Kidney (tissue), 14 donors: ENCODE data around the gene ESYT1. TPM values are rescaled to one million over a fixed set of nuclear protein-coding genes. Genes with fewer than 3 reads are reported as not detected.

Experiments
- DNase-seq, 5 donors: peaks; one replicate each; pipeline ENCODE4 v3.0.0-alpha.2; 2013 to 2020
- FAIRE-seq: peaks from 2 replicates; lab custom pipeline; 2012; peaks lifted over from hg19 to GRCh38; lab: Jason Lieb, UNC
- H3K27ac ChIP-seq, 2 donors: one replicate each; pipeline ENCODE4 v1.7.0; 2013; ENCODE audit warnings: low read depth in 2 of 2, low read length in 2 of 2, inconsistent platforms in 1 of 2
- H3K27me3 ChIP-seq: one replicate; pipeline ENCODE4 v1.7.1; 2013; ENCODE audit warnings: low read length, inconsistent platforms; ENCODE audit not compliant: control insufficient read depth, insufficient read depth
- H3K36me3 ChIP-seq, 3 donors: one replicate each; pipeline versions ENCODE4 v1.7.0 to v1.7.1; 2013; ENCODE audit warnings: low read length in 3 of 3, control low read depth in 1 of 3, inconsistent platforms in 1 of 3; ENCODE audit not compliant: insufficient read depth in 3 of 3, control insufficient read depth in 2 of 3
- H3K4me1 ChIP-seq, 3 donors: one replicate each; pipeline versions ENCODE4 v1.7.0 to v1.7.1; 2013; ENCODE audit warnings: low read length in 3 of 3, inconsistent platforms in 1 of 3, low read depth in 1 of 3; ENCODE audit not compliant: control insufficient read depth in 2 of 3, insufficient read depth in 2 of 3
- H3K4me3 ChIP-seq, 3 donors: one replicate each; pipeline versions ENCODE4 v1.7.0 to v1.8.1; 2013; ENCODE audit warnings: low read length in 3 of 3, control low read depth in 1 of 3, inconsistent platforms in 1 of 3
- H3K9ac ChIP-seq, 3 donors: one replicate each; pipeline versions ENCODE4 v1.7.0 to v1.7.1; 2013; ENCODE audit warnings: low read length in 3 of 3, control low read depth in 1 of 3, inconsistent platforms in 1 of 3
- H3K9me3 ChIP-seq, 3 donors: one replicate each; pipeline versions ENCODE4 v1.7.0 to v1.7.1; 2013; ENCODE audit warnings: low read length in 3 of 3, control low read depth in 1 of 3, inconsistent platforms in 1 of 3; ENCODE audit not compliant: control insufficient read depth in 2 of 3, insufficient read depth in 1 of 3
- intact Hi-C: fragments of 100-400 bp; cut with DNase I; formaldehyde crosslinking; loops from one replicate; pipeline ENCODE4 v1.11.1; 2022
- polyA plus RNA-seq: library from polyadenylated mRNA; stranded (reverse); fragments of 350-450 nt; fragmentation: Illumina TruSeq; extraction: RNeasy Lipid Tissue Mini Kit (QIAGEN cat#74804); gene quantifications from one replicate; pipeline ENCODE4 v1.2.3, GENCODE V29; 2014; ENCODE audit warnings: low read depth, low replicate concordance; ENCODE audit not compliant: insufficient read depth
- total RNA-seq: library from RNA; stranded (reverse); fragmentation: NEBNext Ultra II Directional; extraction: Animal tissue kit (Norgen Biotek cat#: 25700); gene quantifications from one replicate; pipeline ENCODE4 v1.2.1, GENCODE V29; 2021
- TF ChIP-seq, protein P1 (sequence below): IDR thresholded peaks from 3 replicates; pipeline ENCODE4 v1.5.1; 2012; ENCODE audit warnings: mild to moderate bottlenecking, moderate library complexity, borderline replicate concordance; ENCODE audit not compliant: insufficient read depth; ENCODE audit errors: extremely low read depth
- donor health status: control.
- donor health status: control.
- donor health status: control.
- donor health status: control.
- donor health status: control.
- donor health status: DM: yes; HTN: yes; CAD: no.
- donor health status: Normal renal cell carcinoma (clear cell type).

Gene ESYT1
- total and polyA plus RNA-seq, 2 donors from 2014 or later: 40.4 to 104 TPM

DNA sequence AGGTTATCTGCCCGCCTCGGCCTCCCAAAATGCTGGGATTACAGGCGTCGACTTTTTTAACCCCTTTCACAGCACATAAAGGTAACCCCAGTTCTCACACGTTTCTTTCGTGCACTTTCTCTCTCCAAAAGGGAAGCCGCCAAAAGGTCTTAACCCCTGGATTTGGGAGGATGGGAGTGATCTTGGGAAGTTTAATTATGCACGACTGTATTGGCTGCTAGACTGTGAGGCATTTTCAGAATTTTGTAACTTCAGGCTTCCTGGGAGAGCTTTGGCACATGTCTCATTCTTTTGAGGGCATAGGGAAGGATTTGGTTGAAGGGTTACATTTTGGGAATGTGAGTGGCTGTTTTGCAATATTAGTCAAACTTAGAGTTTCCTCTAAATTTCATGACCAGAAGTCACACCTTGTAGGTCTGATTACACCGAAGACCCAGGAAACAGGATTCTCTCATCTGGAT, 62.7 kb downstream of the ESYT1 start:
- H3K27me3 ChIP-seq: no peaks in the 10 kb centered on the region
- H3K36me3 ChIP-seq: peaks cover 0 to 4% (median under 1%) of the 10 kb centered on the region in 3 donors
- FAIRE-seq: no peak
- intact Hi-C loops: no loop called here
- H3K27ac ChIP-seq: peak overlapping the region in 1 of 2 donors; percentile 99
- peak overlapping the region; percentile 73 to 95 (median 89) for H3K4me3 ChIP-seq
- peak in 3 of 5 donors; percentile 25 to 48 (median 45) for DNase-seq
- TF ChIP-seq, protein P1, sequence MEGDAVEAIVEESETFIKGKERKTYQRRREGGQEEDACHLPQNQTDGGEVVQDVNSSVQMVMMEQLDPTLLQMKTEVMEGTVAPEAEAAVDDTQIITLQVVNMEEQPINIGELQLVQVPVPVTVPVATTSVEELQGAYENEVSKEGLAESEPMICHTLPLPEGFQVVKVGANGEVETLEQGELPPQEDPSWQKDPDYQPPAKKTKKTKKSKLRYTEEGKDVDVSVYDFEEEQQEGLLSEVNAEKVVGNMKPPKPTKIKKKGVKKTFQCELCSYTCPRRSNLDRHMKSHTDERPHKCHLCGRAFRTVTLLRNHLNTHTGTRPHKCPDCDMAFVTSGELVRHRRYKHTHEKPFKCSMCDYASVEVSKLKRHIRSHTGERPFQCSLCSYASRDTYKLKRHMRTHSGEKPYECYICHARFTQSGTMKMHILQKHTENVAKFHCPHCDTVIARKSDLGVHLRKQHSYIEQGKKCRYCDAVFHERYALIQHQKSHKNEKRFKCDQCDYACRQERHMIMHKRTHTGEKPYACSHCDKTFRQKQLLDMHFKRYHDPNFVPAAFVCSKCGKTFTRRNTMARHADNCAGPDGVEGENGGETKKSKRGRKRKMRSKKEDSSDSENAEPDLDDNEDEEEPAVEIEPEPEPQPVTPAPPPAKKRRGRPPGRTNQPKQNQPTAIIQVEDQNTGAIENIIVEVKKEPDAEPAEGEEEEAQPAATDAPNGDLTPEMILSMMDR: no peak
- H3K4me1 ChIP-seq: peaks cover 0 to 19% (median 10%) of the 10 kb centered on the region in 3 donors
- no peaks in the 10 kb centered on the region for H3K9me3 ChIP-seq
- peak overlapping the region; percentile 48 to 95 (median 87) for H3K9ac ChIP-seq

DNA sequence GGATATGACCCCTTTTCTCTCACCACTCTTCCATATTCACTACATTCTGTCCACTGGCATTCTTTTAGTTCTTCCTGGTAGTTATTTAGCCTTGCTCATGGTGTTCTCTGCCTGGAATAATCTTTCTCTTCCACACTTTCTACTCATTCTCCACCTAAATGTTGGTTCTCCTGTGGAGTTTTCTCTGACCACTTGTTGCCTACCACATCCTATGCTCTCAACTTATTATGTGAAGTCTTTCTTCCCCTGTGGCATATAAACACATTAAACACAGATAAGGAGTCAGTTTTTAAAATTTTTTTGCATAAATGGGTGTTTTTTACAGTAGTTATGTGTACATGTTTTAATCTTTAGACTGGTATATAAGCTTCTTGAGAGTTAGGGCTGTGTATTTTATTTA, 64.5 kb downstream of the ESYT1 start:
- H3K4me1 ChIP-seq: peaks cover 0 to 16% (median 9%) of the 10 kb centered on the region in 3 donors
- intact Hi-C loops: no loop called here
- TF ChIP-seq, protein P1: no peak
- H3K9me3 ChIP-seq: no peaks in the 10 kb centered on the region
- H3K4me3 ChIP-seq: no peak overlapping the region
- DNase-seq: no peak
- no peaks in the 10 kb centered on the region for H3K27me3 ChIP-seq
- no peak overlapping the region for H3K9ac ChIP-seq
- H3K27ac ChIP-seq: no peak overlapping the region
- no peak for FAIRE-seq
- no peaks in the 10 kb centered on the region for H3K36me3 ChIP-seq

DNA sequence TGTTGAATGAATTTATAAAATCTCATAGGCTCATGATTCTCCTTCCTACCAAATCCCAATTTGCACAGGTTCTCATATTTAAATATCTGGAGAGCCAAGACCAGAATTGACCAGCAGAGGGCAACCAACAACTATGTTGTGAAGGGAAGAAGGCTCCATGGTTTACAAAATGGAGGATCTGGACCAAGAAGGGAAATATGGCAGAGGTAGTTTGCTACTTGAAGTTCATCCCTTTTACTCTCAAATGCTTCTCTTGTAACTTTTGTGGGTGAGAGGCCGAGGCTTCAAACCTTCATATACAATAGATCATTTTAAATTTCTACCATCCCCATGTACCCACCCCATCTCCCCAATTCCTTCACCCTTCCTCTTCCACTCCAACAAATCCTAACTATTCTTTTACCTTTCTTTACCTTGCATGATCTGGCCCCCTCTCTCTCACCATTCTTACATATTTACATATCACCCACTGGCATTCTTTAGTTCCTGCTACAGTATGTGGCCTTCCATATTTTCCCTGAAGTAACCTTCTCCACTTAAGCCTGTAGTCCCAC, 65.0 kb downstream of the ESYT1 start:
- no peaks in the 10 kb centered on the region for H3K27me3 ChIP-seq
- peaks cover 0 to 11% (median 5%) of the 10 kb centered on the region in 3 donors for H3K4me1 ChIP-seq
- no peak overlapping the region for H3K27ac ChIP-seq
- no peaks in the 10 kb centered on the region for H3K36me3 ChIP-seq
- DNase-seq (peak in 4 of 5 donors; percentile 68 to 95 (median 87)), FAIRE-seq (peak; percentile 88)
- TF ChIP-seq, protein P1: peak; percentile 75
- H3K9me3 ChIP-seq: no peaks in the 10 kb centered on the region
- no peak overlapping the region for H3K9ac ChIP-seq
- intact Hi-C loops: no loop called here
- H3K4me3 ChIP-seq: peak overlapping the region in 2 of 3 donors; percentile 2 to 33

Other genes with a start within 250 kb of the ESYT1 start
- 29.0 TPM for gene PYM1, start 200.4 kb upstream of the ESYT1 start, total RNA-seq
- gene PYM1, start 200.4 kb upstream of the ESYT1 start, polyA plus RNA-seq: 39.7 TPM
- 68.2 TPM for gene DGKA, start 197.1 kb upstream of the ESYT1 start, total RNA-seq
- gene DGKA, start 197.1 kb upstream of the ESYT1 start, polyA plus RNA-seq: 13.2 TPM
- 1.7 TPM for gene PMEL, start 162.2 kb upstream of the ESYT1 start, total RNA-seq
- 3.5 TPM for gene PMEL, start 162.2 kb upstream of the ESYT1 start, polyA plus RNA-seq
- 23.2 TPM for gene CDK2, start 161.4 kb upstream of the ESYT1 start, total RNA-seq
- gene CDK2, start 161.4 kb upstream of the ESYT1 start, polyA plus RNA-seq: 7.6 TPM
- gene RAB5B, start 154.2 kb upstream of the ESYT1 start, total RNA-seq: 112 TPM
- 72.5 TPM for gene RAB5B, start 154.2 kb upstream of the ESYT1 start, polyA plus RNA-seq
- 33.1 TPM for gene SUOX, start 131.0 kb upstream of the ESYT1 start, total RNA-seq
- gene SUOX, start 131.0 kb upstream of the ESYT1 start, polyA plus RNA-seq: 61.1 TPM
- gene IKZF4, start 107.2 kb upstream of the ESYT1 start, total RNA-seq: 9.4 TPM
- gene IKZF4, start 107.2 kb upstream of the ESYT1 start, polyA plus RNA-seq: 2.7 TPM
- 46.7 TPM for gene RPS26, start 86.3 kb upstream of the ESYT1 start, total RNA-seq
- gene RPS26, start 86.3 kb upstream of the ESYT1 start, polyA plus RNA-seq: 637 TPM
- 58.1 TPM for gene ERBB3, start 48.1 kb upstream of the ESYT1 start, total RNA-seq
- gene ERBB3, start 48.1 kb upstream of the ESYT1 start, polyA plus RNA-seq: 31.5 TPM
- 76.8 TPM for gene PA2G4, start 23.7 kb upstream of the ESYT1 start, total RNA-seq
- 72.4 TPM for gene PA2G4, start 23.7 kb upstream of the ESYT1 start, polyA plus RNA-seq
- 2,987 TPM for gene RPL41, start 11.6 kb upstream of the ESYT1 start, total RNA-seq
- 5,602 TPM for gene RPL41, start 11.6 kb upstream of the ESYT1 start, polyA plus RNA-seq
- 8.6 TPM for gene ZC3H10, start 10.0 kb upstream of the ESYT1 start, total RNA-seq
- 2.4 TPM for gene ZC3H10, start 10.0 kb upstream of the ESYT1 start, polyA plus RNA-seq
- 48.2 TPM for gene MYL6B, start 24.3 kb downstream of the ESYT1 start, total RNA-seq
- 142 TPM for gene MYL6B, start 24.3 kb downstream of the ESYT1 start, polyA plus RNA-seq
- gene MYL6, start 30.1 kb downstream of the ESYT1 start, total RNA-seq: 1,630 TPM
- gene MYL6, start 30.1 kb downstream of the ESYT1 start, polyA plus RNA-seq: 4,190 TPM
- gene SMARCC2, start 61.2 kb downstream of the ESYT1 start, total RNA-seq: 112 TPM
- gene SMARCC2, start 61.2 kb downstream of the ESYT1 start, polyA plus RNA-seq: 18.8 TPM
- 45.5 TPM for gene RNF41, start 93.7 kb downstream of the ESYT1 start, total RNA-seq
- gene RNF41, start 93.7 kb downstream of the ESYT1 start, polyA plus RNA-seq: 17.6 TPM
- 31.0 TPM for gene NABP2, start 96.1 kb downstream of the ESYT1 start, total RNA-seq
- 42.3 TPM for gene NABP2, start 96.1 kb downstream of the ESYT1 start, polyA plus RNA-seq
- gene SLC39A5, start 101.8 kb downstream of the ESYT1 start, total RNA-seq: 5.1 TPM
- gene SLC39A5, start 101.8 kb downstream of the ESYT1 start, polyA plus RNA-seq: 164 TPM
- 46.4 TPM for gene ANKRD52, start 130.1 kb downstream of the ESYT1 start, total RNA-seq
- gene ANKRD52, start 130.1 kb downstream of the ESYT1 start, polyA plus RNA-seq: 8.6 TPM
- gene COQ10A, start 138.7 kb downstream of the ESYT1 start, total RNA-seq: 14.5 TPM
- 30.0 TPM for gene COQ10A, start 138.7 kb downstream of the ESYT1 start, polyA plus RNA-seq
- gene CS, start 172.1 kb downstream of the ESYT1 start, total RNA-seq: 166 TPM
- 105 TPM for gene CS, start 172.1 kb downstream of the ESYT1 start, polyA plus RNA-seq
- gene CNPY2, start 187.7 kb downstream of the ESYT1 start, total RNA-seq: 112 TPM
- gene CNPY2, start 187.7 kb downstream of the ESYT1 start, polyA plus RNA-seq: 156 TPM
- 83.0 TPM for gene PAN2, start 205.7 kb downstream of the ESYT1 start, total RNA-seq
- gene PAN2, start 205.7 kb downstream of the ESYT1 start, polyA plus RNA-seq: 27.1 TPM
- gene IL23A, start 210.6 kb downstream of the ESYT1 start, total RNA-seq: 0.88 TPM
- not detected for gene IL23A, start 210.6 kb downstream of the ESYT1 start, polyA plus RNA-seq
- 120 TPM for gene STAT2, start 231.8 kb downstream of the ESYT1 start, total RNA-seq
- 27.2 TPM for gene STAT2, start 231.8 kb downstream of the ESYT1 start, polyA plus RNA-seq
- gene APOF, start 234.6 kb downstream of the ESYT1 start, total RNA-seq: not detected
- not detected for gene APOF, start 234.6 kb downstream of the ESYT1 start, polyA plus RNA-seq